AG09309 (cell line): ENCODE data around the gene TCP1.
A peak's percentile ranks its signal among the peaks of the same experiment; 100 is the strongest.
"Not testable (repeated sequence)": the region's sequence is repeated elsewhere in the genome, so short reads cannot be mapped to it uniquely, and the experiment has no call there.

Experiments used
- DNase-seq: peaks from one replicate; pipeline ENCODE4 v3.0.0-alpha.2; 2010; ENCODE audit warnings: low read depth
- H3K4me3 ChIP-seq: 2 replicates; pipeline ENCODE4 v1.5.1; 2011; ENCODE audit warnings: mild to moderate bottlenecking, low read depth, low read length, moderate library complexity; ENCODE audit not compliant: control insufficient read depth
- CTCF ChIP-seq: IDR thresholded peaks from 2 replicates; pipeline ENCODE4 v1.5.1; 2011; ENCODE audit warnings: mild to moderate bottlenecking, low read depth, low read length, inconsistent platforms; ENCODE audit not compliant: insufficient read depth, control insufficient read depth; ENCODE audit errors: missing control alignments

TCP1 gene

GRCh38 chr6:159805440-159806020 is 16.1 kb upstream of the TCP1 start:
- TF ChIP-seq CTCF = no peak
- H3K4me3 ChIP-seq = no peak overlapping the region
- no peak for DNase-seq

DNA sequence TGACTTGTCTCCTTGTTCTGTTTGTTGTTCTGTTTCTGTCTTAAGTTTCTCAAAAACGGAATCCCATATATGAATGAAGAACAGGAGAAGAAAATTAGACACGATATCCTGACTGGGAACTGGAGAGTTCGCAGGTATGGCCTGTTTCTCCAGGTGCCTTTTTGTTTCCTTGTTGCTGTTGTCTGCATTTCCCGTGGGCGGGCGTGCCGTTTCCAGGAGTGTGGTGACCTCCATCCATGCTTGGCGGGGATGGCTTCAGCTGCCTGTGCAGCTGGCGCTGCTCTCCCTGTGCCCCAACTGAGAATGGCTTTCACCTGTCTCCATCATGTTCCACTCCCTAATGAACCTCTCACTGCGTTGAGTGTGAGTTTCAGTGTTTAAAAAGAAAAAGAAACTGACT is 15.1 kb upstream of the TCP1 start:
- no peak for DNase-seq
- TF ChIP-seq CTCF = no peak
- H3K4me3 ChIP-seq = no peak overlapping the region

GRCh38 chr6:159801935-159802334 is 12.5 kb upstream of the TCP1 start:
- no peak for DNase-seq
- H3K4me3 ChIP-seq = no peak overlapping the region
- TF ChIP-seq CTCF = no peak

DNA sequence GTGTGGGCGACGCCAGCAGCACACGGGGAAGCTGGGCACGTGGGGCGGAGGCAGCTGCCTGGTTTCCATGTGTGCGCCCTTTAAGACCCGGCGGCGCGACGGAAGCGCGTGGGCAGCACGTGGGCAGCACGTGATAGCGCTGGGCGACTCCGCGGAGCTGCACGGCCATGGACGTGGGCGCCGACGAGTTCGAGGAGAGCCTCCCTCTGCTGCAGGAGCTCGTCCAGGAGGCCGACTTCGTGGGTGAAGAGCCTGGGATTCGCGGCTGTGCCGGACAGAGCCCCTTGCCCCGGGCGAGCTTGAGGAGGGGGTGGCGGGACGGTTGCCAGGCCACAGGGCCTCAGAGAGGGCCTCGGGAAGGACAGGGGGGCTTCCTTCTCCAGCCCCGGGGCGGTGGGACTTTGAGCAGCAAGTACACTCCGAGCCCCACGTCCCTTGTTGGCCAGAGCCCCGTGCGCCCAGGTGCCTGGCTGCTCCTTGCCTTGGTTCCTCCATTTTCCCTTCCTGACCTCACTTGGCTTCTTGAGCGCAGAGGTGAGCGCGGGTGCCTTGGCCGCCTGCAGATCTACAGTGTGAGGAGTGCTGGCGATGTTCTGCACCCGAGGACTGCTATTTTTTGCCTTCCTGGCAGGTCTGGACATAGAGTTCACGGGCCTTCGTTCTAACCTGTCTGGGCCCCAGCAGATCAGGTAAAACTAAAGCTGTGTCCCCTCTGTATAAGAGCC is 10.9 kb upstream of the TCP1 start, which contains the start of gene PNLDC1:
Gene PNLDC1 (plus strand): TSS at position 136 of the 725 bp plus-strand sequence. CDS start 32 bp downstream, at position 168.
- H3K4me3 ChIP-seq = no peak within 1 kb of the TSS
- no peak for DNase-seq
- no peak for TF ChIP-seq CTCF

DNA sequence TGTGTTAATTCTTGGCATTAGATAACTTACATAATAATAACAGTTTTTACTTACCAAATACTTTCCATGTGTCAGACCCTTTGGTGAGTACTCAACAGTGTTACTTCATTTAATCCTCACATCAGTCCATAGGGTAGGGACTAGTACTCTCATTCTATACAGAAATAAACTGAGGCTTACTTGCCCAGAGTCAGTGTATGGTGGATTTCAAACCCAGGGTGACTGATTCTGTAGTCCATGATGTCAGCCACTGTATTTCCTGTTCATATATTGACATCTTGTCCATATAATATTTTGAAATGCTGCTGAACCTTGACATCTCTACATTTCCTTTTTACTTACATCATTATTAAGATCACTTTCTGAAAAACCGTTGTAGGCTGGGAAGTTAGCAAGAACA is 8.2 kb upstream of the TCP1 start:
- DNase-seq = no peak
- TF ChIP-seq CTCF = no peak
- no peak overlapping the region for H3K4me3 ChIP-seq

DNA sequence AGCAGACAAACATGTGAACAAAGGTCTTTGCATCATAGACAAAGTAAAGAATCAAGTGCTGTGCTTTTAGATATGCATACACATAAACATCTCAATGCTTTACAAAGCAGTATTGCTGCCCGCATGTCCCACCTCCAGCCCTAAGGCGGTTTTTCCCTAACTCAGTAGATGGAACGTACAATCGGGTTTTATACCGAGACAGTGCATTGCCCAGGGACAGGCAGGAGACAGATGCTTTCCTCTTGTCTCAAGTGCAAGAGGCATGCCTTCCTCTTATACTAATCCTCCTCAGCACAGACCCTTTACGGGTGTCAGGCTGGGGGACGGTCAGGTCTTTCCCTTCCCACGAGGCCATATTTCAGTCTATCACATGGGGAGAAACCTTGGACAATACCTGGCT is 5.6 kb upstream of the TCP1 start:
- not testable (repeated sequence) for H3K4me3 ChIP-seq, DNase-seq

- DNase-seq = no peak
- TF ChIP-seq CTCF = no peak
- H3K4me3 ChIP-seq = peak overlapping the region; percentile 69
Observed at GRCh38 chr6:159790956-159791598, 1.7 kb upstream of the TCP1 start.
